ENCODE measurements around the gene OPHN1.

DNA sequence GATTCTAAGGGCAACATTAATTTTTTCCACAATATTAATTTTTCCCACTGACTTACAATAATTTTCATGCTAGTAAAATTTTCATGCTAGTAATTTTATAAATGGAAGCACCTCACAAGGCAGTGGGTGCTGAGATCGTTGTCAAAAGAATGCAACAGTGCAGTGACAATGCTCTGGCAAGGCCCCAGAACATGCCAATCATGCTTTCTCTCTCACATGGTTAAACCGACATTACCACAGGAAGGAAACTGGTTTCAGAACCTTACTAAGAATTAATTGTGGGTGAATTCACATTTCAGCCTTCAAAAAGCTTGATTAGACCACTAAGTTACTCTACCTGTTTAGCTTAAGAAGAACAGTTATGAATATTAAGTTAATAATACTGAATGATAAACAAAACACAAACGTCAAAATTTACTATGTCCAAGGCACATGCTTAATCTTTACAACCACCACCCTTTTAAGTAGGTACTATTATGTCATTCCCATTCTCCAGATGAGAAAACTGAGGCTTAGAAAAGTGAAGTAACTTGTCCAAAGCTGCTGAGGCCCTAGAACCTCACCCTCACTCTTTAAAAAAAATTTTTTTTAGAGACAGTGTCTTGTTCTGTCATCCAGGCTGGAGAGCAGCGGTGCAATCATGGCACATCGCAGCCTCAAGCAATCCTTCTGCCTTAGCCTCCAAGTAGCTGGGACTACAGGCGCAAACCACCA is 10.0 kb upstream of the OPHN1 start:
- TF ChIP-seq, protein P1, sequence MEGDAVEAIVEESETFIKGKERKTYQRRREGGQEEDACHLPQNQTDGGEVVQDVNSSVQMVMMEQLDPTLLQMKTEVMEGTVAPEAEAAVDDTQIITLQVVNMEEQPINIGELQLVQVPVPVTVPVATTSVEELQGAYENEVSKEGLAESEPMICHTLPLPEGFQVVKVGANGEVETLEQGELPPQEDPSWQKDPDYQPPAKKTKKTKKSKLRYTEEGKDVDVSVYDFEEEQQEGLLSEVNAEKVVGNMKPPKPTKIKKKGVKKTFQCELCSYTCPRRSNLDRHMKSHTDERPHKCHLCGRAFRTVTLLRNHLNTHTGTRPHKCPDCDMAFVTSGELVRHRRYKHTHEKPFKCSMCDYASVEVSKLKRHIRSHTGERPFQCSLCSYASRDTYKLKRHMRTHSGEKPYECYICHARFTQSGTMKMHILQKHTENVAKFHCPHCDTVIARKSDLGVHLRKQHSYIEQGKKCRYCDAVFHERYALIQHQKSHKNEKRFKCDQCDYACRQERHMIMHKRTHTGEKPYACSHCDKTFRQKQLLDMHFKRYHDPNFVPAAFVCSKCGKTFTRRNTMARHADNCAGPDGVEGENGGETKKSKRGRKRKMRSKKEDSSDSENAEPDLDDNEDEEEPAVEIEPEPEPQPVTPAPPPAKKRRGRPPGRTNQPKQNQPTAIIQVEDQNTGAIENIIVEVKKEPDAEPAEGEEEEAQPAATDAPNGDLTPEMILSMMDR (IDR thresholded peaks at IDR 0.05; ENCODE audit: poor library complexity, severe bottlenecking): no peak
- no peak for TF ChIP-seq EP300 (conservative IDR thresholded peaks at IDR 0.05; ENCODE audit: poor library complexity, severe bottlenecking)
